Glomerular visceral epithelial cell (primary cell): ENCODE data around the gene ARL6IP5.

Source experiments
- DNase-seq: peaks from one replicate; pipeline ENCODE4 v3.0.0-alpha.2; 2016; ENCODE audit errors: extremely low spot score

ARL6IP5 gene

DNA sequence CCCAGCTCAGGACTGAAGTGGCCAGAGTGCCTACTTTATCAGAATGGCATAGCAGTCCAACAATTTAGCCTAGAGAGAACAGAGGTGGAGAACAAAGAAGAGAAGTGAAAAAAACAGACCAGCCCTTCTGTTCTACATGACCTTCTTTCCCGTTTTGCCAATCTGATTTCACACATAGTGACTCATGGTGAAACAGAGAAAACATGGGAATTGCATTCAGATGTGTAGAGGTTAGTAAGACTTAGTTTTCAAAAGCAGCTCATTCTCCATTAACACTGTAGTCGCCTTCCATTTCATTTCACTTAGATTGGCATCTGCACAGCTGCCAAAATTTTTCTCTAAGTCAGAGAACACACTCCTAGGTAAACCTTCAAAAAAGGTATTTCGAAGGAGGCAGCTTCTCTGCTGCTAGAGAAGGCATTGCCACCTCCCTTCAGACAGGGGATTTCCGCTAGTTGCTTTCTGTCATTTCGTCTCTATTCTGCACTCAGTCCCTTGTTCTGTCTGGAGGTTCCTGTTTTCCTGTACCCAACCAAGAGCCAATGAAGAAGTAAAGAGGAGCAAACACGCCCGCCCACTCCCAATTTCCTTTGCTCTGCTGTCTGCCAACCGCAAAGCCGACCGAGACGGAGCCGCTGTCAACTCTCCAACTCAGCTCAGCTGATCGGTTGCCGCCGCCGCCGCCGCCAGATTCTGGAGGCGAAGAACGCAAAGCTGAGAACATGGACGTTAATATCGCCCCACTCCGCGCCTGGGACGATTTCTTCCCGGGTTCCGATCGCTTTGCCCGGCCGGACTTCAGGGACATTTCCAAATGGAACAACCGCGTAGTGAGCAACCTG is at the start of gene ARL6IP5:
ARL6IP5 (plus strand) TSS at position 612 of the 842 bp plus-strand sequence; CDS start at position 723, 111 bp downstream.
- peak; percentile 91 for DNase-seq

DNA sequence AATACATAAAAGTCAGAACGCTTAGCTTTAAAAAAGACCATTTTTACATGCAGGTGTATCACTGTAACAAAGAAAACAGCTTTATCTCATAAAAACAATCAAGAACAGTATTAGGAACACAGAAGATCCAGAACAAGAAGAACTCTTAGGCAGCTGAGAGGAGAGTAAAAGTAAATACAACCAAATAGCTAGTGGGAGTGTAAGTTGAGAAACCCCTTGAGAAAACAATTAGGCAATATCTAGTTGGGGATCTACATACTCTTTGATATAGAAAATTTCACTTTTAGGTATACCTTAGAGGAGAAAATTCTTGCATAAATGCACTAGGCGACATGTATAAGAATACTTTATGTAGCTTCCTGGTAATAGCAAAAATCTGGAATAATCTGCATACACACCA is 40.1 kb upstream of the ARL6IP5 start:
- DNase-seq: no peak

GRCh38 chr3:69048990-69049389 is 35.7 kb upstream of the ARL6IP5 start:
- no peak for DNase-seq

GRCh38 chr3:69051756-69052471 is 32.8 kb upstream of the ARL6IP5 start, which contains the start of gene TMF1:
TSS of gene TMF1 (minus strand) at chr3:69052333. CDS start at chr3:69052086, 247 bp downstream.
- DNase-seq: peak; percentile 97

- no peak for DNase-seq
Measured at GRCh38 chr3:69052472-69052898, 32.3 kb upstream of the ARL6IP5 start.

DNA sequence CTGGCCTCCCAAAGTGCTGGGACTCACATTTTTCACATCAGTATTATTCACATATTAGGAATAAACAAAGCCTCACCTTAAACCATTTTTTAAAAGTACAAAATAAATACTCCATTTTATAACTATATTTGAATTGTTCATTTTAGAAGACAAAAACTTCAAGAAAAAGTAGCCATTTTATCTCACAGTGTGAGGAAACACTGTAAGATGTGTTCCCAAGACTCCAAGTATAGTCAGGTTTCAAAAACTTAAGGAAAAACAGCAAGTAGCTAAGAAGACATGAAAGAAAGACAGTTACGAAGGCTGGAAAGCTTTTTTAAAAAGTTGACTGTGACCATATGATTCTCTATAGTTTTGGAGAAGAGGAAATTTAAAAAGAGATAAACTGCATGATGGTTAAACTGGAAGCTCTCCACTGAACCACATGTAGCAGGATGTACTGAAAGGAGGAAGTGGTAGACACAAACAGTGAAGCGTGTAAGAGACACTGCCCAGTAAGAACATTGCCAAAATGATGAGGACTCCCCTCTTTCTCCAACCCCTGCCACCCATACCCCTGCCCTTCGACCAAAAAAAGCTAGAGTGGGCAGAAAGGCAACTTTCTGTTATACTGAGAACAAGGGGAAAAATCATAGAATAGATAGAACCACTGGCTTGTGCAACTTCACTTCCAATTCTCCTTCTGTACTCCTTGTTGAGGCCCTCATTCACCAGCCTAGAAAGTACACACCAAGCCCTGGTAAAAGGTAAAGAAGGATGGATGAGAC is 26.4 kb upstream of the ARL6IP5 start:
- no peak for DNase-seq

GRCh38 chr3:69058947-69059224 is 25.9 kb upstream of the ARL6IP5 start:
- no peak for DNase-seq

DNA sequence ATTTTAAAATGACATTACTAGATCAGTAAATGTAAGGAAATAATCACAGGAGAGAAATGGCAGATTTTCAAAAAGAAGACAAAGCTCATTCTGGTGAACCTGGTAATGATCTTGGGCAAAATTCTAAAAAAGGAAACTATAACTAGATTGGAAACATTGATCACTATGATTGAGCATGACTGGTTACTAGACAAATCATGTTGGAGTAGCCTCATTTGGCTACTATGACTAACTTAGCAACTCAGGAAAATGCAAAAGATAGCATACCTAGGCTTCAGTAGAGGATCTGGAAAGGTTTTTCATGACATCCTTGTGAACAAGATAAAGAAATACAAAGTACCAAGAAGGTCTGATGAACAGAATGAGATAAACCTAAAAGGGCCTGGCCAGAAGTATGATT is 25.0 kb upstream of the ARL6IP5 start:
- no peak for DNase-seq

GRCh38 chr3:69063636-69064035 is 21.1 kb upstream of the ARL6IP5 start:
- no peak for DNase-seq

DNA sequence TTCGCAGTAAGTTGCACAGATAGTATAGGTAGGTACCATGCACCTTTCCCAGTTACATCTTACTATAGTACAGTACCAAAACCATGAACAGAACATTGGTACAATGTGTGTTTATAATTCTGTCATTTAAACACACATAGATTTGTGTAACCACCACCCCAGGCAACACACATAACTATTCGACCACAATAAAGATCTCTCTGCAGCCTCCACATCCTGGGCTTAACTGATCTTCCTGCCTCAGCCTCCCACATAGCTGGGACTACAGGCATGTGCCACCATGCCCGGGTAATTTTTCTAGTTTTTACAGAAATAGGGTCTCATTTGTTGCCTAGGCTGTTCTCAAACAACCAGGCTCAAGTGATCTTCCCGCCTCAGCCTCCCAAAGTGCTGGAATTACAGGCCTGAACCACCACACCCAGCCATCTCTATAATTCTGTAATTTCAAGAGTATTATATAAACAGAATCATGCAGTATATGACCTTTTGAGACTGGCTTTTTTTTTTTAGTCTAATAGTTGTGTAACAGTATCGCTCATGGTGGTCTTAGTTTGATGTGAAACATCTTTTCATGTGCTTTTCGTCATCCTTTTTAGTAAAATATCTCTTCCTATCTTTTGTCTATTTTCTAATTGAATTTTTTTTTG is 19.3 kb upstream of the ARL6IP5 start:
- no peak for DNase-seq

DNA sequence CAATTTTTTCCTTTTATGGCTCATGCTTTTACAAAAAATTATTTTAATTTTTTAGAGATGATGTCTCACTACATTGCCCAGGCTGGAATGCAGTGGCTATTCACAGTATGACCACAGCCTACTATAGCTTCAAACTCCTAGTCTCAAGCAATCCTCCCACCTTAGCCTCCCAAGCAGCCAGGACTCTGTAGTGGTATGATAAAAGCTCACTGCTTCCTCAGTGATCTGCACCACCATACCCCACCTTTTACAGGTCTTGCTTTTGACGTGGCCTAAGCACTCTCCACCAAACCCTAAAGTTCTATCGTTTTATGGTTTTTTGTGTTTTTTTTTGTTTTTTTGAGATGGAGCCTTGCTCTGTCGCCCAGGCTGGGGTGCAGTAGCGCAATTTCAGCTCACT is 18.6 kb upstream of the ARL6IP5 start:
- no peak for DNase-seq

GRCh38 chr3:69072928-69073327 is 11.8 kb upstream of the ARL6IP5 start:
- no peak for DNase-seq

DNA sequence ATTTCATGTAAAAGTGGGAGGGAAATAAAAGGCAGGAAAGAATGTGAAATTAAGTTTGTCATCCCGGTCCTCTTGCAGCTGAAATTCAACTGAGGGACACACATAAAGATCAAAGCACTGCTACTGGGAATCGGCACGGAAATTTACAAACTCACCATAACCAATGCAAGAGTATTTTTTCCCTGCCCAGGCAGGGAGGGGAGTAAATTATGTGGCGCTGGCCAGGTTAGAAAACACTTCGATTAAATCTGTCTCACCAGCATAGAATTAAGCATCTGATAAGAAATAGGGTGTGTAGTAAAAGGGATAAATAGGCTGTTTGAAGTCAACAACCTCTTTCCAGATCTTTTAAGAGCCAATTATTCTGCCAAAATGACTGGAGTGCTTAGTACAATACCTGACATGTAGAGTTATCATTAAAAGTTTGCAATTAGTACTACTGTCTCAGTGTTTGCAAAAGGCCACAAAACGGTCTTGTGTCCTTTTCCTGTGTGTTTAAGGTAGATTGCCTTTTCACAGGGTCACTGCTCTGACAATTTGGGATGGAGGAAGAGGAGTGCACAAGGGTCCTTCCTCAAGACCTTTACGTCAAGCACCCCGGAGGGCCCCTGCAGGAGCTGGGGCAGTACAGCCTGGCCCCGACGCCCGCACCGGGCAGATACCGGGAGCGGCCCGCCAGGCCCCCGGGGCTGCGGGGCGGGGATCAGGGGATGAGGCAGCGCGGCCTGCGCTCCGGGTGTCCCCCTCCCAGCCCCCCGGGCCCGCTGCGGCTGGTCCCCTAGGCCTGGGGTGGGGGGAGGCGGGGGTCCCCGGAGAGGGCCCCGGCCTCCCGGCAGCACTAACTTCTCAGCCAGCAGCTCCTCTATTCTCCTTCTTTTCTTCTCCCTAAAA is 5.2 kb upstream of the ARL6IP5 start:
- DNase-seq: no peak

DNA sequence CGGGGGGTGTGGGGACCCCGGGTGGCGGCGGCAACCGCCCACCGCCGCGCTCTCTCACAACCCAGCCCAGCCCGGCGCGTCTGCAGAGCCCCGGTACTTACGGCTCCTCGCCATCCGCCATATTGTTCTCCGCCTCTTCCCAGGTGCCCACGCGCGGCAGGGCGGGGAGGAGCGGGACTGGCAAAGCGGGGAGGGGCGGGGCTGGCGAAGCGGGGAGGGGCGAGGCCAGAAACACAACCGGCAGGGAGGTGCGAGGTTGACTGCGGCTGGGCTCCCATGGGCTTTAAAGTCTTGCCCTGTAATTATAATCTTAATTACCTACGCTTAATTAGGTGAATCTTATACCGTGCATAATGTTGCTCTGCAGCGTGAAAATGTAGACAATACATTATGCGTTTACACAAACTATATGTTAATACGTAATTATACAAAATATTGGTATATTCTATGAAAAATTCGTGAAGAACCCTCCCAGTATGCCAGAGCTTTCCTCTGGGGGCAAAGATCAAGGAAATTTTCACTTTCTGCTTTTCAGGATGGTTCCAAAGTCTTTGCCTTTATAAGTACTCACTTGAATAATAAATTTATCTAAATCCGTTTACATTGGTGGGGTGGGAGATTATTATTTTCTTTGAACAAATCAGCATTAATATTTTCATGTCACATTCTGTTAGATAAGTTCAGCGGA is 4.4 kb upstream of the ARL6IP5 start, which contains the start of gene UBA3:
UBA3 (minus strand) TSS at position 133 of the 688 bp plus-strand sequence; CDS start at position 121, 12 bp downstream.
- DNase-seq: peak; percentile 84

GRCh38 chr3:69081583-69082262 is 3.0 kb upstream of the ARL6IP5 start:
- DNase-seq: peak; percentile 35

DNA sequence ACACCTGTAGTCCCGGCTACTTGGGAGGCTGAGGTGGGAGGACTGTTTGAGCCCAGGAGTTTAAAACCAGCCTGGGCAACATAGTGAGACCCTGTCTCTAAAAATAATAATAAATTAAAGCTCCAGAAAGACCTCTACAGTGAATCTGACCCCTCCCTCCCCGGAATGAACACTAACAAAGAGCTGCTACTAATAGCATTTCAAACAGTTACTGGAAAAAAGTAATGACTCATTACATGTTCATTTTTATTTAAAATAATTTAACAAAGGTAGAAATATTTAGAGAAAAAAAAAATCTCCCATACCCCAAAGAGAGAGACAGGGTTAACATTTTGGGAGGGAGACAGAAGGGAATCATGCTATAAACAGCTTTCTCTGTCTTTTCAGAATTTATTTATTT is 2.4 kb upstream of the ARL6IP5 start:
- no peak for DNase-seq

DNA sequence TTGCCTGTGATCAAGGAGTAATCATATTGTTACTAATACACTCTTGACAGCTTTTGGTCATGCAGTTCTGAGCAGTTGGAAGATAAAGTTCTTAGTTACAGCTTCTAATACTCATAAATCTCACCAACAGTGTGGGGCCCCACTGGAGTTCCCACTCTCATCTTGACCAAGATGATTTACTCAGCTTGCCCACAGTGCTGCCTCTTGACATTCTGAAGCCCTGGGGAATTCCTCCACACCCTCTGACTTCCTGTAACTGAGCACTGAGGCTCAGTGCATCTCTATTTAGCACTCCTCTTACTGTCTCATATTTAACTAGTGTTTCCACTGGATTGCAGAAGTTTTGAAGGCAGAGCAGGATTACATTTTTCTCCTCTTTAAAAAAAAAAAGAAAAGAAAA is 1.9 kb upstream of the ARL6IP5 start:
- peak; percentile 77 for DNase-seq

DNA sequence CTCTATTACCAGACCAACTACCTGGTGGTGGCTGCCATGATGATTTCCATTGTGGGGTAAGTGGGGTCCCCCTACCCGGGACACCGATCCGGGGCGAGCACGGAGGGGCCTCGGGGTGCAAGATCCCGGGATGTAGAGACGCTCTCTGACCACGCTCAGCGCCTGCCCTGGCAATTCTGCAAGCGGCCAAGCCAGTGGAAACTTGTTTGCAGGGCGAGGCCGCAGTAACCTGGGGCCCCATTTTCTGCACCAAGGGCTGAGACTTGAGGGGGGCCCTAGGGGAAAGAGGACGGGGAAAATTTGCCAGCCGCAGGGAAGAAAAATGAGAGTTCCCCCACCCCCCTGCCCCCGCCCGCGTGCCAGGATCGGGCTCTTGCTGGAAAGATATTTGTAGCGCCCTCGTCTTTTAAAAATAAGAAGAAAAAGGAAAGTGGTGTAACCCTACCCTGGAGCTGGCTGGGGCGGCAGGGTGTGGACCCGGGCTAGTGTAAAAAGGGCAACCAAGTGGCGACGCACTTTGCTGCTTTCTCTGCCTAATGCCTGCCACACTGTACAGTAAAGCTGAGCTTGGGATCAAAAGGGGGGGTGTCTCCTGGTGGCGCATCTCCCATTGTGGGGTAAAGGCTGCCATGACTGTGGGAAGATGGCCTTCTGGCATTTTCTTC is 563 bp downstream of the ARL6IP5 start:
- DNase-seq: no peak
